Measurements from ENCODE around the gene OSTM1.

DNA sequence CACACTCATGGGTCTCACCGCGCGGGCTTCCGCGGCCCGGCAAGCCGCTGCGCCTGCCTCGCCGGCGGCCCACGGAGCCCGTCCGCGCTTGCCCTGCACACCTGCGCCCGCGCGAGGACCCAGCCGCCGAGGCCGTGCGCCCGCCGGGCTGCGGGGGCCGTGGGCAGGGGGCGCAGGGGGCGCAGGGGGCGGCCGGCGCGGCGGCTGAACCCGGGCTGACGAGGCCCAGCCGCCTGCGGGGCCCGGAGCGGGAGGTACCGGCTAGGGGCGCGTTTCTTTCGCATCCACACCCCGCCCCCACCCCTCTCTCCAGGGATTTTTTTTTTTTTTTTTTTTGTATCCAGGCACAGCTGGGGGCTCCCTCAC, 43.8 kb upstream of the OSTM1 start:
- TF ChIP-seq POLR2A (IDR thresholded peaks at IDR 0.05; ENCODE audit: low read depth, low read length) = no peak
- TF ChIP-seq TAF1 (IDR thresholded peaks at IDR 0.05; ENCODE audit: borderline replicate concordance, low read depth, low read length) = no peak

Data from GM12892 (cell line).